GM12864 (cell line): ENCODE results near the gene DLK1.

ENCODE experiments used
- DNase-seq: peaks from one replicate; pipeline ENCODE4 v3.0.0-alpha.2; 2011; ENCODE audit warnings: low read depth
- H3K4me3 ChIP-seq: 2 replicates; pipeline ENCODE4 v1.5.1; 2011; ENCODE audit warnings: mild to moderate bottlenecking, low read depth, low read length, control low read depth
- TF ChIP-seq, protein P1 (sequence below): IDR thresholded peaks from 2 replicates; pipeline ENCODE4 v1.5.1; 2011; ENCODE audit warnings: low read depth, mild to moderate bottlenecking, moderate library complexity, low read length, control low read depth, inconsistent platforms; ENCODE audit errors: missing control alignments

DLK1 gene

GRCh38 chr14:100775351-100775830, 48.7 kb downstream of the DLK1 start:
- TF ChIP-seq, protein P1, sequence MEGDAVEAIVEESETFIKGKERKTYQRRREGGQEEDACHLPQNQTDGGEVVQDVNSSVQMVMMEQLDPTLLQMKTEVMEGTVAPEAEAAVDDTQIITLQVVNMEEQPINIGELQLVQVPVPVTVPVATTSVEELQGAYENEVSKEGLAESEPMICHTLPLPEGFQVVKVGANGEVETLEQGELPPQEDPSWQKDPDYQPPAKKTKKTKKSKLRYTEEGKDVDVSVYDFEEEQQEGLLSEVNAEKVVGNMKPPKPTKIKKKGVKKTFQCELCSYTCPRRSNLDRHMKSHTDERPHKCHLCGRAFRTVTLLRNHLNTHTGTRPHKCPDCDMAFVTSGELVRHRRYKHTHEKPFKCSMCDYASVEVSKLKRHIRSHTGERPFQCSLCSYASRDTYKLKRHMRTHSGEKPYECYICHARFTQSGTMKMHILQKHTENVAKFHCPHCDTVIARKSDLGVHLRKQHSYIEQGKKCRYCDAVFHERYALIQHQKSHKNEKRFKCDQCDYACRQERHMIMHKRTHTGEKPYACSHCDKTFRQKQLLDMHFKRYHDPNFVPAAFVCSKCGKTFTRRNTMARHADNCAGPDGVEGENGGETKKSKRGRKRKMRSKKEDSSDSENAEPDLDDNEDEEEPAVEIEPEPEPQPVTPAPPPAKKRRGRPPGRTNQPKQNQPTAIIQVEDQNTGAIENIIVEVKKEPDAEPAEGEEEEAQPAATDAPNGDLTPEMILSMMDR: no peak

DNA sequence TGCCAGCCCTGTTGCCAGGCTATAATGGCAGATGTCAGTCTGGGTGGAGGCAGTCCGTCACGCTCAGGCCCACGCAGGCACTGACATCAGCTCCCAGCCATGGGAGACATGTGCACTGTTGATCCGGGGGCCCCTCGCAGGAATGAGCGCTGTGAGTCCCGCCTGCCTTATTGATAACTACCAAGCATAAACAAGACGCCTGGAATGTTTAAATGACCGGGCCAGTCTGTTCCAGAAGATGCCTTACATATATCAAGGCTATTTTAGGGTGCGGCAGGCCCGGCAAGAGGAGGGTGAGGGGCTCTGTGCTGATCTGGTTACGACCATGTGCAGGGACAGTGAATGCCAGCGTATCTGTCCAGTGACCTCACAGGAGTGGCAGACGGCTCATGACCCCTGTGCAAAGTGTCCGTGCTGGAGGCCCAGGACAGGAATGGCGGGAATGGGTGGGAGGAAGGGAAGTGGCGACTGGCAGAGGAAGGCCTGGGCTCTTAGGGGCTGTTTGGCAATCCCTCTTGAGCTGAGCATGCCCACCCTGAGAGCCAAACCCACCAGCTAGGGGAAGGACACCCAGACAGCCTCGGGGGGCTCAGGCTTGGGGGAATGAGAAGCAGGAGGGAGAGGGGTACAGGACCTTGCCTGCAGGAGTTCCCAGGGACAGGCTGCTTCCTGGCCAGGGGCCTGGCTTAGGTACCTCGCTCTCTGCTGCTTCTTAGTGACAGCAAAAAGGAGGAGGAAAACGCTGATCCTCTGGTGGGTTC, 49.3 kb downstream of the DLK1 start:
- H3K4me3 ChIP-seq: no peak overlapping the region
- TF ChIP-seq, protein P1: no peak
- no peak for DNase-seq

More at GRCh38 chr14:100775351-100775830, 48.7 kb downstream of the DLK1 start:
- no peak overlapping the region for H3K4me3 ChIP-seq
- DNase-seq: no peak

DNA sequence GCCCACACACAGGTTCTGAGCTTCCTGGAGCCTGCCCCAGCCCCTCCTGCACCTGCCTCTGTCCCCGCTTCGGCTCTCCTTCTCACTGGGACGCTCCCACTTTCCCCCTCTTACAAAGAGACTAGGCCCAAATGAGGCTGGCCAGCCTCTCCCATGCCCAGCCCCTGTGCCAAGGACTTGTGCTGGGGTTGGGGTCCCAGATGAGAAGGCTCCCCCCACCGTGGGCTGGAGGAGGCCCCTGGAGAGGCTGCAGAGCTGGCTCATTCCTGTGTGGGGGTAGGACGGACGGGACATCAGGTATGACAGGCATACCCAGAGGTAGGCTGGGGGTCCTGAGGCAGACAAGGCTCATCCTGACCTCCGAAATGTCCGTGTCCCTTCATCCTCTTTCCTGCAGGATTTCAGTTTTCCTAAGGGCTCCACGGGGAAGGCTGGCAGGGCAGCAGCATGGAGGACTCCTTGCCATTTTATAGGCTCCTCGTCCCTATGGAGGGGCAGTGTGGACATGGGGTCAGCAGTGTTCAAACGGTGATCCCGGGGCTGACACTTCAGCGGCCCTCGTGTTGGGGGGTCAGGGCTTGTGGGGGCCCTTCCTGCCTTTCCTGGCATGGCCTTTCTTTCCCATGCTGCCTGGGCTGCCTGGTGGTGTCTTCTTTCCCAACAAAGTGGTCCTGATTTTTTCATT, 50.1 kb downstream of the DLK1 start:
- TF ChIP-seq, protein P1: no peak
- DNase-seq: no peak
- H3K4me3 ChIP-seq: no peak overlapping the region

GRCh38 chr14:100777366-100777817, 50.7 kb downstream of the DLK1 start:
- H3K4me3 ChIP-seq: no peak overlapping the region
- no peak for DNase-seq
- TF ChIP-seq, protein P1: no peak

DNA sequence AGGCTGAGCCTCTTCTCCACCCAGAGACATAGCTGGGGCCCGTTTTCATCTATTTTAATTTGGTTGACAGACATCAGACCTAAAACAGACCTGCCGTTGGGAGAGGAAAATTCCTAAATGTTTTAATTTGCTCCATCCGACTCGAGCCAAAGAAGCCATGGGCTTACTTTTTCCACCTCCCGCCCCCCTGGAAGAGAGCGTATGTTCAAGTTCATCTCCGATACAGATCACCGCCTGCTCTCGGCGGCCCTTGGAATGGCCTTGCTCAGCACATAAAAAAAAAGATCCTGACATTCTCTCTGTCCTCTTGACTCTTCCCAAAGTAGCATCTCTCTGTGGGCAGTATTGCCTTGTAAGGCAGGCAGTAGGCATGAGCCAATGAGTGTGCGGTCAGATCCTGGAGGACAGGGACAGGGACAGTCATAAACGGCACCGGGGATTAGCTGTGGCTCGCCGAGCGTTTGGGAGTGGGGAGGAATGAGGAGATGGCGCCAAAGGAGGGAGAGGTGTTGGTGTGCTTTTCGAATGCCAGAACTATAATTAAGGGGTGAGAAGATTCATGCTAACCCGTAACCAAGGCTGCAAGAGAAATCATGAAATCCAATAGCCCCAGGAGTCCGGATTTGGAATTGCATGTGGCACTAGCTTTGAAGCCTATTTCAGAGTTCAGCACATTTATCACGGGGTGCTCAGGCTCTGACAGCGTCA, 51.3 kb downstream of the DLK1 start:
- H3K4me3 ChIP-seq: no peak overlapping the region
- DNase-seq: no peak
- TF ChIP-seq, protein P1: no peak

- H3K4me3 ChIP-seq: no peak overlapping the region
- TF ChIP-seq, protein P1: no peak
- DNase-seq: no peak
These were observed 51.8 kb downstream of the DLK1 start for GRCh38 chr14:100778526-100778882.
